H9 (cell line): ENCODE data around the gene LRRC38. TPM values are rescaled to one million over a fixed set of nuclear protein-coding genes. Genes with fewer than 3 reads are reported as not detected.

Experiments used
- DNase-seq: peaks from one replicate; pipeline ENCODE4 v3.0.0-alpha.2; 2017
- H2AFZ ChIP-seq: one replicate; pipeline ENCODE4 v1.6.1; 2013; ENCODE audit warnings: mild to moderate bottlenecking, low read length, control low read depth, moderate library complexity
- H2AK5ac ChIP-seq: 2 replicates; pipeline ENCODE4 v1.6.1; 2013; ENCODE audit warnings: low read length, control low read depth, mixed read lengths; ENCODE audit not compliant: insufficient read length
- H2BK120ac ChIP-seq: one replicate; pipeline ENCODE4 v1.6.1; 2013; ENCODE audit warnings: low read depth, mild to moderate bottlenecking, low read length, control low read depth, inconsistent platforms; ENCODE audit not compliant: poor library complexity, severe bottlenecking
- H2BK12ac ChIP-seq: 2 replicates; pipeline ENCODE4 v1.6.1; 2013; ENCODE audit warnings: low read length, control low read depth, mixed read lengths, low read depth; ENCODE audit not compliant: insufficient read length
- H2BK15ac ChIP-seq: 2 replicates; pipeline ENCODE4 v1.6.1; 2013; ENCODE audit warnings: low read depth, low read length, control low read depth
- H2BK20ac ChIP-seq: one replicate; pipeline ENCODE4 v1.6.1; 2013; ENCODE audit warnings: low read depth, mild to moderate bottlenecking, low read length, control low read depth, inconsistent platforms; ENCODE audit not compliant: poor library complexity, severe bottlenecking
- H2BK5ac ChIP-seq: 2 replicates; pipeline ENCODE4 v1.6.1; 2013; ENCODE audit warnings: low read length, control low read depth, mixed read lengths; ENCODE audit not compliant: insufficient read length
- H3K14ac ChIP-seq: 2 replicates; pipeline ENCODE4 v1.6.1; 2013; ENCODE audit warnings: low read length, control low read depth; ENCODE audit not compliant: insufficient read depth
- H3K18ac ChIP-seq: 2 replicates; pipeline ENCODE4 v1.6.1; 2013; ENCODE audit warnings: low read depth, mild to moderate bottlenecking, mixed read lengths, low read length, control low read depth; ENCODE audit not compliant: insufficient read length
- H3K23ac ChIP-seq: 2 replicates; pipeline ENCODE4 v1.6.1; 2013; ENCODE audit warnings: low read length, control low read depth, mixed read lengths, low read depth; ENCODE audit not compliant: insufficient read length
- H3K23me2 ChIP-seq: 2 replicates; pipeline ENCODE4 v1.6.1; 2013; ENCODE audit warnings: low read depth, mild to moderate bottlenecking, mixed read lengths, low read length, control low read depth; ENCODE audit not compliant: insufficient read length, poor library complexity, severe bottlenecking
- H3K27ac ChIP-seq: 2 replicates; pipeline ENCODE4 v1.5.1; 2013; ENCODE audit warnings: low read length, control low read depth, mixed read lengths, low read depth; ENCODE audit not compliant: insufficient read length
- H3K27me3 ChIP-seq: 2 replicates; pipeline ENCODE4 v1.6.1; 2013; ENCODE audit warnings: low read length, control low read depth, inconsistent platforms; ENCODE audit not compliant: insufficient read depth
- H3K4ac ChIP-seq: 2 replicates; pipeline ENCODE4 v1.6.1; 2013; ENCODE audit warnings: low read depth, mild to moderate bottlenecking, control low read depth, inconsistent platforms, low read length, moderate library complexity
- H3K4me1 ChIP-seq: 2 replicates; pipeline ENCODE4 v1.6.1; 2013; ENCODE audit warnings: low read length, control low read depth, inconsistent platforms; ENCODE audit not compliant: insufficient read depth
- H3K4me2 ChIP-seq: 2 replicates; pipeline ENCODE4 v1.6.1; 2013; ENCODE audit warnings: low read length, control low read depth, mixed read lengths; ENCODE audit not compliant: insufficient read length, insufficient read depth
- H3K56ac ChIP-seq: 2 replicates; pipeline ENCODE4 v1.6.1; 2013; ENCODE audit warnings: low read depth, mild to moderate bottlenecking, mixed read lengths, low read length, control low read depth; ENCODE audit not compliant: insufficient read length
- H3K79me1 ChIP-seq: 2 replicates; pipeline ENCODE4 v1.6.1; 2013; ENCODE audit warnings: low read depth, mild to moderate bottlenecking, moderate library complexity, low read length, control low read depth, inconsistent platforms; ENCODE audit not compliant: insufficient read depth, poor library complexity, severe bottlenecking
- H3K79me2 ChIP-seq: 2 replicates; pipeline ENCODE4 v1.6.1; 2013; ENCODE audit warnings: low read length, control low read depth, inconsistent platforms; ENCODE audit not compliant: insufficient read depth
- H3K9ac ChIP-seq: 2 replicates; pipeline ENCODE4 v1.6.1; 2013; ENCODE audit warnings: low read length, control low read depth, mixed read lengths; ENCODE audit not compliant: insufficient read length; ENCODE audit errors: extremely low read depth
- H3K9me3 ChIP-seq: one replicate; pipeline ENCODE4 v1.6.1; 2013; ENCODE audit warnings: low read depth, low read length, inconsistent platforms; ENCODE audit not compliant: control insufficient read depth
- H3T11ph ChIP-seq: one replicate; pipeline ENCODE4 v1.6.1; 2013; ENCODE audit warnings: mild to moderate bottlenecking, low read length, control low read depth, inconsistent platforms
- H4K20me1 ChIP-seq: one replicate; pipeline ENCODE4 v1.6.1; 2013; ENCODE audit not compliant: control insufficient read depth, insufficient read length, insufficient read depth
- H4K5ac ChIP-seq: 2 replicates; pipeline ENCODE4 v1.6.1; 2013; ENCODE audit warnings: low read depth, mild to moderate bottlenecking, mixed read lengths, low read length, control low read depth; ENCODE audit not compliant: insufficient read length
- H4K8ac ChIP-seq: replicated peaks from 2 replicates; pipeline ENCODE4 v1.6.1; 2013; ENCODE audit warnings: low read length, control low read depth, mixed read lengths, low read depth; ENCODE audit not compliant: insufficient read length
- H4K91ac ChIP-seq: 2 replicates; pipeline ENCODE4 v1.6.1; 2013; ENCODE audit warnings: low read depth, mild to moderate bottlenecking, moderate library complexity, mixed read lengths, low read length, control low read depth; ENCODE audit not compliant: insufficient read length
- H3K27ac Mint-ChIP-seq, 3 experiments: 2 replicates in 2 of 3; 3 replicates in 1 of 3; pipeline ENCODE4 v1.8.0; 2020 to 2021; ENCODE audit warnings: mixed read lengths in 3 of 3, mild to moderate bottlenecking in 1 of 3, moderate library complexity in 1 of 3
- H3K27me3 Mint-ChIP-seq: 2 replicates; pipeline ENCODE4 v1.8.0; 2021; ENCODE audit warnings: low read depth, mild to moderate bottlenecking, moderate library complexity, mixed read lengths
- H3K36me3 Mint-ChIP-seq, 3 experiments: 2 replicates in 2 of 3; 3 replicates in 1 of 3; pipeline ENCODE4 v1.8.0; 2020 to 2021; ENCODE audit warnings: low read depth in 3 of 3, mixed read lengths in 3 of 3; ENCODE audit not compliant: insufficient read depth in 1 of 3
- H3K4me1 Mint-ChIP-seq, 2 experiments: 2 replicates each; pipeline ENCODE4 v1.8.0; 2020; ENCODE audit warnings: mixed read lengths in 2 of 2
- H3K4me3 Mint-ChIP-seq, 2 experiments: 2 replicates in 1 of 2; 3 replicates in 1 of 2; pipeline ENCODE4 v1.8.0; 2020 to 2021; ENCODE audit warnings: mild to moderate bottlenecking in 2 of 2, mixed read lengths in 2 of 2, moderate library complexity in 1 of 2
- H3K9me3 Mint-ChIP-seq, 2 experiments: 2 replicates in 1 of 2; 3 replicates in 1 of 2; pipeline ENCODE4 v1.8.0; 2020; ENCODE audit warnings: mild to moderate bottlenecking in 2 of 2, mixed read lengths in 2 of 2, moderate library complexity in 1 of 2
- CTCF ChIP-seq: fragments of 200-600 bp; sonication (generic); conservative IDR thresholded peaks from 3 replicates; pipeline ENCODE4 v1.8.0; 2021; ENCODE audit warnings: antibody characterized with exemption, mild to moderate bottlenecking
- WGBS: extraction: QIAGEN DNeasy Blood & Tissue Kit; methylation state at CpG from one replicate; pipeline ENCODE4 v1.1.7; 2013; ENCODE audit warnings: missing lambda C conversion rate, low lambda C conversion rate, mixed read lengths; ENCODE audit not compliant: insufficient read length; ENCODE audit errors: extremely low coverage; 5-methylcytosine and 5-hydroxymethylcytosine counted together
- total RNA-seq: library from RNA; stranded (reverse); gene quantifications from 2 replicates; pipeline ENCODE4 v1.2.1, GENCODE V29; 2021

LRRC38 gene
- total RNA-seq, 1 experiment from 2014 or later, result 0.72 TPM

- H3K9me3 ChIP-seq, result no peaks in the 10 kb centered on the region
- no peak overlapping the region for H2BK12ac ChIP-seq
- H3K18ac ChIP-seq, result no peak overlapping the region
- H2AK5ac ChIP-seq, result no peak overlapping the region
- no peak overlapping the region for H4K5ac ChIP-seq
- Mint-ChIP-seq H3K36me3 (0 out of 7 replicates have a peak, but pooled peaks cover 0 to 3% (median 0%) of the 10 kb centered on the region in 3 experiments), H3K27me3 (peaks cover 10% of the 10 kb centered on the region), H3K27ac (no peak overlapping the region), H3K4me1 (no peaks in the 10 kb centered on the region), H3K4me3 (no peak overlapping the region), H3K9me3 (peaks cover 0 to 65% of the 10 kb centered on the region in 2 experiments; a peak in 3 of 5 replicates)
- H3K9ac ChIP-seq, result no peak overlapping the region
- no peak overlapping the region for H3K27ac ChIP-seq
- no peak overlapping the region for H4K8ac ChIP-seq
- H3K23me2 ChIP-seq, result no peaks in the 10 kb centered on the region
- DNase-seq, result no peak
- H2BK5ac ChIP-seq, result no peak overlapping the region
- no peak overlapping the region for H2BK120ac ChIP-seq
- no peaks in the 10 kb centered on the region for H3K27me3 ChIP-seq
- WGBS, result no CpG with 5 or more reads among the region's 2 CpGs
- no peak overlapping the region for H3K4me2 ChIP-seq
- no peak overlapping the region for H3T11ph ChIP-seq
- no peak for TF ChIP-seq CTCF
- H3K4me1 ChIP-seq, result no peaks in the 10 kb centered on the region
- H4K20me1 ChIP-seq, result no peaks in the 10 kb centered on the region
- no peak overlapping the region for H2AFZ ChIP-seq
- no peak overlapping the region for H3K14ac ChIP-seq
- no peaks in the 10 kb centered on the region for H3K79me1 ChIP-seq
- no peak overlapping the region for H4K91ac ChIP-seq
- H3K56ac ChIP-seq, result no peak overlapping the region
- H2BK15ac ChIP-seq, result no peak overlapping the region
- no peak overlapping the region for H3K4ac ChIP-seq
- H3K79me2 ChIP-seq, result no peaks in the 10 kb centered on the region
- no peak overlapping the region for H3K23ac ChIP-seq
- no peak overlapping the region for H2BK20ac ChIP-seq
These were observed 35.1 kb downstream of the LRRC38 start for GRCh38 chr1:13478692-13479091.
